Psoas muscle (tissue), 8 donors: Measurements from ENCODE around the gene FXYD7. TPM values are rescaled to one million over a fixed set of nuclear protein-coding genes. Genes with fewer than 3 reads are reported as not detected.

Experiments used
- ATAC-seq, 4 donors: fragments of 200-7000 bp; cut with Tn5 transposase; one replicate each; pipeline ENCODE4 v1.9.1; 2020; ENCODE audit warnings: moderate library complexity in 3 of 4, mild to moderate bottlenecking in 2 of 4
- DNase-seq, 2 donors: peaks; one replicate each; pipeline ENCODE4 v3.0.0-alpha.2; 2020
- H3K27ac ChIP-seq: fragments of 200-600 bp; one replicate; pipeline ENCODE4 v1.8.0; 2022
- H3K27me3 ChIP-seq, 3 donors: fragments of 200-600 bp in 1 of 3; one replicate each; pipeline versions ENCODE4 v1.6.1 to v1.8.0; 2013 to 2022; ENCODE audit warnings: low read length in 2 of 3, mild to moderate bottlenecking in 2 of 3, moderate library complexity in 1 of 3; ENCODE audit not compliant: insufficient read depth in 3 of 3
- H3K36me3 ChIP-seq, 2 donors: fragments of 200-600 bp in 1 of 2; one replicate each; pipeline versions ENCODE4 v1.6.1 to v1.8.0; 2013 to 2022; ENCODE audit warnings: low read depth in 1 of 2, mild to moderate bottlenecking in 1 of 2, moderate library complexity in 1 of 2; ENCODE audit not compliant: insufficient read depth in 1 of 2
- H3K4me1 ChIP-seq: fragments of 200-600 bp; one replicate; pipeline ENCODE4 v1.8.0; 2022
- H3K4me3 ChIP-seq: fragments of 200-600 bp; one replicate; pipeline ENCODE4 v1.8.0; 2022; ENCODE audit warnings: mild to moderate bottlenecking
- H3K9me3 ChIP-seq: fragments of 200-600 bp; one replicate; pipeline ENCODE4 v1.8.0; 2022
- CTCF ChIP-seq: fragments of 200-600 bp; IDR thresholded peaks from one replicate; pipeline ENCODE4 v1.8.0; 2022; ENCODE audit warnings: antibody characterized with exemption
- WGBS, 3 donors: extraction: QIAGEN DNeasy Blood & Tissue Kit; methylation state at CpG; one replicate each; pipeline versions ENCODE4 v1.1.6 to v1.1.7; 2013; 5-methylcytosine and 5-hydroxymethylcytosine counted together
- intact Hi-C, 2 donors: fragments of 100-400 bp; cut with DNase I; formaldehyde crosslinking; loops; one replicate each; pipeline versions ENCODE4 v1.11.0 to v1.14.2; 2022
- polyA plus RNA-seq, 3 donors: library from polyadenylated mRNA; stranded (reverse); fragments of 200-250 nt; gene quantifications; one replicate each; pipeline ENCODE4 v1.2.3, GENCODE V29; 2013
- total RNA-seq, 4 donors: library from RNA; stranded (reverse); fragmentation: NEBNext Ultra II Directional in 2 of 4; extraction: Animal tissue kit (Norgen Biotek cat#: 25700) in 2 of 4; gene quantifications; one replicate each; pipeline versions ENCODE4 v1.2.1 to v1.2.4, GENCODE V29; 2021 to 2023
- donor health status: healthy with polysubstance abuse.
- donor health status: DM: no; HTN: no; CAD: no; lungs with moderate emphysema.
- donor health status: Bipolar disorder and iron deficiency.
- donor health status: healthy.
- donor health status: DM: yes; HTN: yes; CAD: no.
- donor health status: DM: no; HTN: no; CAD: no.
- donor health status: DM: no; HTN: no; CAD: no.
- donor health status: DM: yes; HTN: yes; CAD: no.

The FXYD7 gene
- total and polyA plus RNA-seq, 7 donors, result 0.13 to 0.65 (median 0.57) TPM; not detected in 3

GRCh38 chr19:35169221-35169995 lies 26.4 kb downstream of the FXYD7 start:
- DNase-seq (no peak), ATAC-seq (no peak)
- H3K36me3 ChIP-seq, result peaks cover 3 to 7% of the 10 kb centered on the region in 2 donors
- peaks cover 9% of the 10 kb centered on the region for H3K9me3 ChIP-seq
- 72 to 78% (median 75%) methylated on average over 18 of the region's 18 CpGs for WGBS, 3 donors
- H3K27me3 ChIP-seq, result no peaks in the 10 kb centered on the region
- intact Hi-C loops, result no loop called here
- TF ChIP-seq CTCF, result no peak
- H3K4me1 ChIP-seq, result no peaks in the 10 kb centered on the region
- H3K4me3 ChIP-seq, result no peak overlapping the region
- no peak overlapping the region for H3K27ac ChIP-seq

- TF ChIP-seq CTCF, result no peak
- 65 to 70% (median 66%) methylated on average over 7 of the region's 7 CpGs for WGBS, 3 donors
- intact Hi-C loops, result no loop called here
- H3K27me3 ChIP-seq, result no peaks in the 10 kb centered on the region
- H3K4me3 ChIP-seq, result no peak overlapping the region
- H3K4me1 ChIP-seq, result no peaks in the 10 kb centered on the region
- peaks cover 9% of the 10 kb centered on the region for H3K9me3 ChIP-seq
- no peak for ATAC-seq
- no peak overlapping the region for H3K27ac ChIP-seq
- DNase-seq, result no peak
- peaks cover 3 to 7% of the 10 kb centered on the region in 2 donors for H3K36me3 ChIP-seq
Measured at GRCh38 chr19:35170359-35171061, 27.5 kb downstream of the FXYD7 start.

GRCh38 chr19:35171730-35172129 lies 28.7 kb downstream of the FXYD7 start:
- Histone ChIP-seq H3K9me3 (peaks cover under 1% of the 10 kb centered on the region), H3K4me3 (no peak overlapping the region), H3K4me1 (no peaks in the 10 kb centered on the region), H3K27ac (no peak overlapping the region), H3K36me3 (no peaks in the 10 kb centered on the region), H3K27me3 (no peaks in the 10 kb centered on the region)
- DNase-seq (no peak), ATAC-seq (no peak)
- no peak for TF ChIP-seq CTCF
- intact Hi-C loops, result no loop called here
- 36 to 55% (median 49%) methylated on average over 3 of the region's 3 CpGs for WGBS, 3 donors

- no peaks in the 10 kb centered on the region for H3K9me3 ChIP-seq
- H3K27ac ChIP-seq, result no peak overlapping the region
- H3K4me3 ChIP-seq, result no peak overlapping the region
- 87 to 89% (median 88%) methylated on average over 6 of the region's 6 CpGs for WGBS, 3 donors
- ATAC-seq, result no peak
- H3K36me3 ChIP-seq, result no peaks in the 10 kb centered on the region
- TF ChIP-seq CTCF, result no peak
- no peaks in the 10 kb centered on the region for H3K4me1 ChIP-seq
- H3K27me3 ChIP-seq, result no peaks in the 10 kb centered on the region
- intact Hi-C loops, result no loop called here
- DNase-seq, result no peak
Measured at GRCh38 chr19:35174226-35174625, 31.2 kb downstream of the FXYD7 start.
